Measurements from ENCODE around the gene SLC49A4. TPM values are rescaled to one million over a fixed set of nuclear protein-coding genes. Genes with fewer than 3 reads are reported as not detected.

The SLC49A4 gene
- total RNA-seq, 3 donors from 2014 or later (not counting 1 experiment from before 2014, with no cell fraction given): 5.6 to 8.0 (median 7.5) TPM

DNA sequence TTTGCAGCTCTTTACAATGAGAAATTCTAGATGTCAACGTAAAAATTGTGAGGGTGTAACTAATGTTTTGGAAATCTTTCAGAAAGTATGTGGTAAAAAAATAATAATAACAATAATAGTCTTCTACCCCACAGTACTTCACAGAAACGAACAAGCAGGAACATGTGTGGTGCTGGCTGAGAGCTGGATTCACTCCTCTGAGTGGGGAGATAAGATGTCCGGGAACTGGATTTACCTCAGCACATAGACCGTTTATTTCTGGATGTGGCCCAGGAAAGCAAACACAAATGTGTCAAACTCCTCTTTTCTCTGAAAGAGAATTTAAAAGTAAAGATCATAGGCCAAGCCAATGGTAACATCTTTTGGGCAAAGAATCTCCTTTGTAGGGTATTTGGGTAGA is 103.4 kb downstream of the SLC49A4 start:
- peaks cover 4 to 5% of the 10 kb centered on the region in 2 donors for H3K4me1 Mint-ChIP-seq
- no peaks in the 10 kb centered on the region for H3K4me1 ChIP-seq (ENCODE audit: control insufficient read depth, insufficient read depth, low read length)
- no peak overlapping the region for H3K4me3 ChIP-seq (ENCODE audit: low read length)
- TF ChIP-seq, protein P1, sequence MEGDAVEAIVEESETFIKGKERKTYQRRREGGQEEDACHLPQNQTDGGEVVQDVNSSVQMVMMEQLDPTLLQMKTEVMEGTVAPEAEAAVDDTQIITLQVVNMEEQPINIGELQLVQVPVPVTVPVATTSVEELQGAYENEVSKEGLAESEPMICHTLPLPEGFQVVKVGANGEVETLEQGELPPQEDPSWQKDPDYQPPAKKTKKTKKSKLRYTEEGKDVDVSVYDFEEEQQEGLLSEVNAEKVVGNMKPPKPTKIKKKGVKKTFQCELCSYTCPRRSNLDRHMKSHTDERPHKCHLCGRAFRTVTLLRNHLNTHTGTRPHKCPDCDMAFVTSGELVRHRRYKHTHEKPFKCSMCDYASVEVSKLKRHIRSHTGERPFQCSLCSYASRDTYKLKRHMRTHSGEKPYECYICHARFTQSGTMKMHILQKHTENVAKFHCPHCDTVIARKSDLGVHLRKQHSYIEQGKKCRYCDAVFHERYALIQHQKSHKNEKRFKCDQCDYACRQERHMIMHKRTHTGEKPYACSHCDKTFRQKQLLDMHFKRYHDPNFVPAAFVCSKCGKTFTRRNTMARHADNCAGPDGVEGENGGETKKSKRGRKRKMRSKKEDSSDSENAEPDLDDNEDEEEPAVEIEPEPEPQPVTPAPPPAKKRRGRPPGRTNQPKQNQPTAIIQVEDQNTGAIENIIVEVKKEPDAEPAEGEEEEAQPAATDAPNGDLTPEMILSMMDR (IDR thresholded peaks at IDR 0.05): no peak
- H3K36me3 Mint-ChIP-seq: no peaks in the 10 kb centered on the region
- no peaks in the 10 kb centered on the region for H3K9me3 Mint-ChIP-seq
- H3K27me3 Mint-ChIP-seq (ENCODE audit: low read depth in 2 of 2): peaks cover 5 to 24% of the 10 kb centered on the region in 2 donors
- H3K27ac Mint-ChIP-seq: no peak overlapping the region
- H3K4me3 Mint-ChIP-seq: no peak overlapping the region
- H3K27ac ChIP-seq (ENCODE audit: low read length): no peak overlapping the region
- H3K9me3 ChIP-seq (ENCODE audit: control insufficient read depth, insufficient read depth, low read length): no peaks in the 10 kb centered on the region
- H3K36me3 ChIP-seq (ENCODE audit: control insufficient read depth, insufficient read depth, low read length): no peaks in the 10 kb centered on the region
- DNase-seq (no peak), ATAC-seq (no peak)
- 98% methylated on average over 3 of the region's 4 CpGs for WGBS (ENCODE audit: insufficient coverage)
- intact Hi-C loops (cut with micrococcal nuclease): no loop called here
- no peaks in the 10 kb centered on the region for H3K27me3 ChIP-seq (ENCODE audit: control insufficient read depth, insufficient read depth, low read length)

DNA sequence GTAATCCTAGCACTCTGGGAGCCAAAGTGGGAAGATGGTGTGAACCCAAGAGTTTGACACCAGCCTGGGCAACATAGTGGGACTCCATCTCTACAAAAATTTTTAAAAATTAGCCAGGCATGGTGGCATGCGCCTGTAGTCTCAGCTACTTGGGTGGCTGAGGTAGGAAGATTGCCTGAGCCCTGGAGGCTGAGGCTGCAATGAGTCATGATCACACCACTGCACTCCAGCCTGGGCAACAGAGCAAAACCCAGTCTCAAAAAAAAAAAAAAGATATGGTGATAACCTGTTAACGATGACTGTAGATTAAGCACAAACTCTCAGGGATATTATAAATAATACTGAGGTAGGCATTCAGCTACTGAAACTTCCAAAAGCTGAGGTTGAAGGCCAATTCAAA is 107.5 kb downstream of the SLC49A4 start:
- Histone ChIP-seq H3K27ac (ENCODE audit: low read length) (no peak overlapping the region), H3K27me3 (ENCODE audit: control insufficient read depth, insufficient read depth, low read length) (no peaks in the 10 kb centered on the region), H3K4me1 (ENCODE audit: control insufficient read depth, insufficient read depth, low read length) (no peaks in the 10 kb centered on the region), H3K4me3 (ENCODE audit: low read length) (no peak overlapping the region), H3K9me3 (ENCODE audit: control insufficient read depth, insufficient read depth, low read length) (no peaks in the 10 kb centered on the region), H3K36me3 (ENCODE audit: control insufficient read depth, insufficient read depth, low read length) (no peaks in the 10 kb centered on the region)
- no peaks in the 10 kb centered on the region for H3K36me3 Mint-ChIP-seq
- no peak for DNase-seq
- no peak overlapping the region for H3K27ac Mint-ChIP-seq
- TF ChIP-seq, protein P1 (IDR thresholded peaks at IDR 0.05): no peak
- peaks cover 15 to 44% of the 10 kb centered on the region in 2 donors for H3K27me3 Mint-ChIP-seq (ENCODE audit: low read depth in 2 of 2)
- ATAC-seq: no peak
- WGBS (ENCODE audit: insufficient coverage): 71% methylated on average over 2 of the region's 2 CpGs
- no peak overlapping the region for H3K4me3 Mint-ChIP-seq
- intact Hi-C loops (cut with micrococcal nuclease): no loop called here
- H3K9me3 Mint-ChIP-seq: no peaks in the 10 kb centered on the region
- H3K4me1 Mint-ChIP-seq: no peaks in the 10 kb centered on the region

DNA sequence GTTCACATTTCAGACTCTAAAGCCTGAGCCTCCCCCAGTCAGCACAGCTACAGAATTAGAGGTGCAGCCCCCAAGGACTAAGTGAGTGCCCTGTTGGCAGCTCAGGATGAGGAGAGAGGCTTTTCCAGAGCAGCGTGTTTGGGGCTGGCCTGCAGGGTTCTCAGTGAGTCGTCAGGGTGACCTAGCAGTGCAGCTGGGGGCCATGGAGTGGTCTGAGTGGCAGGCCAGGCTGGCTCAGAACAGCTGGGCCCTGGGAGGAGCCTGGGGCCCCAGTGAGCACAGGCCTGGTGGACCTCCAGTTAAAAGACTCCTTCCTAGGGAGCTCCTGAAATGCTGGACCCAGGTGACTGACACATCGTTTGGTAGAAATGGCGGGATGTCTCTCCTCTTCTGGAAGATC is 108.3 kb downstream of the SLC49A4 start:
- DNase-seq: no peak
- Histone ChIP-seq H3K27me3 (ENCODE audit: control insufficient read depth, insufficient read depth, low read length) (no peaks in the 10 kb centered on the region), H3K4me1 (ENCODE audit: control insufficient read depth, insufficient read depth, low read length) (no peaks in the 10 kb centered on the region), H3K36me3 (ENCODE audit: control insufficient read depth, insufficient read depth, low read length) (no peaks in the 10 kb centered on the region), H3K27ac (ENCODE audit: low read length) (no peak overlapping the region), H3K4me3 (ENCODE audit: low read length) (no peak overlapping the region), H3K9me3 (ENCODE audit: control insufficient read depth, insufficient read depth, low read length) (no peaks in the 10 kb centered on the region)
- intact Hi-C loops (cut with micrococcal nuclease): no loop called here
- peaks cover 15 to 43% of the 10 kb centered on the region in 2 donors for H3K27me3 Mint-ChIP-seq (ENCODE audit: low read depth in 2 of 2)
- no peak overlapping the region for H3K27ac Mint-ChIP-seq
- TF ChIP-seq, protein P1 (IDR thresholded peaks at IDR 0.05): no peak
- ATAC-seq: no peak
- no peaks in the 10 kb centered on the region for H3K4me1 Mint-ChIP-seq
- no peak overlapping the region for H3K4me3 Mint-ChIP-seq
- H3K9me3 Mint-ChIP-seq: no peaks in the 10 kb centered on the region
- no peaks in the 10 kb centered on the region for H3K36me3 Mint-ChIP-seq
- 87% methylated on average over 4 of the region's 4 CpGs for WGBS (ENCODE audit: insufficient coverage)

GRCh38 chr3:122907471-122907870 is 112.6 kb downstream of the SLC49A4 start:
- no peaks in the 10 kb centered on the region for H3K4me1 Mint-ChIP-seq
- whole genome bisulfite sequencing (ENCODE audit: insufficient coverage): 92% methylated on average over 4 of the region's 4 CpGs
- no peak overlapping the region for H3K27ac Mint-ChIP-seq
- intact Hi-C loops (cut with micrococcal nuclease): no loop called here
- H3K27ac ChIP-seq (ENCODE audit: low read length): no peak overlapping the region
- DNase-seq (no peak), ATAC-seq (no peak)
- no peak overlapping the region for H3K4me3 ChIP-seq (ENCODE audit: low read length)
- H3K4me3 Mint-ChIP-seq: no peak overlapping the region
- TF ChIP-seq, protein P1 (IDR thresholded peaks at IDR 0.05): no peak
- H3K27me3 Mint-ChIP-seq (ENCODE audit: low read depth in 2 of 2): peaks cover 18 to 40% of the 10 kb centered on the region in 2 donors
- H3K9me3 ChIP-seq (ENCODE audit: control insufficient read depth, insufficient read depth, low read length): no peaks in the 10 kb centered on the region
- no peaks in the 10 kb centered on the region for H3K36me3 Mint-ChIP-seq
- H3K9me3 Mint-ChIP-seq: no peaks in the 10 kb centered on the region
- H3K27me3 ChIP-seq (ENCODE audit: control insufficient read depth, insufficient read depth, low read length): no peaks in the 10 kb centered on the region
- H3K4me1 ChIP-seq (ENCODE audit: control insufficient read depth, insufficient read depth, low read length): no peaks in the 10 kb centered on the region
- H3K36me3 ChIP-seq (ENCODE audit: control insufficient read depth, insufficient read depth, low read length): no peaks in the 10 kb centered on the region

All from natural killer cell (primary cell).